Measurements from ENCODE around the gene TCF15. TPM values are rescaled to one million over a fixed set of nuclear protein-coding genes. Genes with fewer than 3 reads are reported as not detected.

Gene TCF15
- total and polyA plus RNA-seq, 2 of the 4 experiments (the other 2 are of a cell fraction), result not detected

DNA sequence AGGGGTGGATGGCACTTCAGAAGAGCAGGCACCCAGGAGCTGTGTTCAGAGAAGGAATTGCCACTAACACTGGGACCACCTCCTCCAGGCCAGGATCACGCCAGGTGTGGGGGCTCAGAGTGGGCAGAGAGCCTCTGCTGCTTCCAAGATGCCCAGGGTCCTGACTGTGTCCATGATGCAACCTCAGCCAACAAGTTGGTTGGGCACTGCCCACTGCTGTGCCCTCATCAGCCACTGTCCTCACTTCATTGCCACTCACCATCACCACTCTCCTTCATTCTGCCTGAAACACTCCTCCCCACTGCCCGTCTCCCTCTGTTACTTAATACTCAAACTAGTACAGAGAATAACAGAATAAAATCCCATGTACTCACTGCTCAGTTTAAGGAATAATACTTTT lies 16.5 kb upstream of the TCF15 start:
- Histone ChIP-seq H3K23ac (ENCODE audit: low read depth, low read length) (no peak overlapping the region), H3K18ac (ENCODE audit: low read depth, low read length) (no peak overlapping the region), H3K14ac (replicated peaks; ENCODE audit: low read depth, low read length) (no peak overlapping the region), H4K5ac (ENCODE audit: low read depth, low read length) (no peak overlapping the region), H4K8ac (ENCODE audit: low read depth in 2 of 2, low read length in 2 of 2) (no peak overlapping the region), H3K36me3 (ENCODE audit: control insufficient read depth, insufficient read depth, low read length) (no peaks in the 10 kb centered on the region), H2BK120ac (ENCODE audit: low read depth, low read length) (no peak overlapping the region), H4K20me1 (ENCODE audit: insufficient read depth, low read length) (no peaks in the 10 kb centered on the region), H2AK5ac (ENCODE audit: low read depth, low read length) (no peak overlapping the region), H2BK15ac (ENCODE audit: low read depth, low read length) (no peak overlapping the region), H2BK5ac (ENCODE audit: low read depth, low read length, poor library complexity, severe bottlenecking) (no peak overlapping the region), H2AK9ac (replicated peaks; ENCODE audit: low read depth, low read length, poor library complexity) (no peak overlapping the region), H3K9ac (ENCODE audit: low read depth, low read length) (no peak overlapping the region), H2BK20ac (ENCODE audit: low read depth, low read length) (no peak overlapping the region), H3K56ac (ENCODE audit: extremely low read depth, insufficient read depth, low read length) (no peak overlapping the region), H3K79me1 (ENCODE audit: low read depth in 1 of 2, low read length in 2 of 2) (no peaks in the 10 kb centered on the region), H3K9me3 (ENCODE audit: control insufficient read depth, insufficient read depth, low read length) (no peaks in the 10 kb centered on the region), H3K4ac (ENCODE audit: low read depth, low read length) (no peak overlapping the region), H4K91ac (ENCODE audit: insufficient read depth, low read depth, low read length) (no peak overlapping the region), H2AFZ (replicated peaks; ENCODE audit: low read length, poor library complexity) (no peak overlapping the region), H3K4me1 (ENCODE audit: control insufficient read depth, insufficient read depth, low read length) (no peaks in the 10 kb centered on the region), H3K4me3 (ENCODE audit: insufficient read depth, low read depth, low read length) (no peak overlapping the region), H3K27ac (ENCODE audit: insufficient read depth, low read length) (no peak overlapping the region), H3K27me3 (ENCODE audit: control insufficient read depth, insufficient read depth, low read length) (peaks cover 32% of the 10 kb centered on the region), H3K9me1 (ENCODE audit: insufficient read depth, low read length) (no peaks in the 10 kb centered on the region), H3K4me2 (ENCODE audit: low read depth, low read length) (no peak overlapping the region)
- CTCF ChIA-PET, result no interaction called here
- BruUV-seq (replicated peaks), result no TSS peak
- in situ Hi-C loops (cut with MboI; ENCODE audit: low sequenced_read_pairs) (no loop called here), intact Hi-C loops (cut with micrococcal nuclease) (no loop called here), dilution Hi-C loops (cut with HindIII; ENCODE audit: low sequenced_read_pairs, unreplicated experiment) (no loop called here)
- POLR2A ChIA-PET (ENCODE audit: unreplicated experiment), result no interaction called here
- TF ChIP-seq RCOR1 (IDR thresholded peaks at IDR 0.05; ENCODE audit: insufficient replicate concordance, low read length) (no peak), NFE2L2 (IDR thresholded peaks at IDR 0.05; ENCODE audit: low read depth, low read length) (no peak), RFX5 (IDR thresholded peaks at IDR 0.05; ENCODE audit: low read depth, low read length) (no peak), FOS (IDR thresholded peaks at IDR 0.05; ENCODE audit: low read depth, low read length) (no peak), MXI1 (IDR thresholded peaks at IDR 0.05; ENCODE audit: borderline replicate concordance, low read depth, low read length) (no peak), ELK1 (IDR thresholded peaks at IDR 0.05; ENCODE audit: borderline replicate concordance, low read depth, low read length) (no peak), SMC3 (IDR thresholded peaks at IDR 0.05; ENCODE audit: low read depth, low read length) (no peak), BHLHE40 (IDR thresholded peaks at IDR 0.05; ENCODE audit: low read depth, low read length) (no peak), CHD1 (IDR thresholded peaks at IDR 0.05; ENCODE audit: low read depth, low read length) (no peak), CEBPB (IDR thresholded peaks at IDR 0.05; ENCODE audit: low read depth, low read length) (no peak), CTCF (conservative IDR thresholded peaks at IDR 0.05; ENCODE audit: low read depth, low read length) (no peak), MAZ (IDR thresholded peaks at IDR 0.05; ENCODE audit: borderline replicate concordance, low read depth, low read length) (no peak), MAFK (IDR thresholded peaks at IDR 0.05; ENCODE audit: low read depth, low read length) (no peak), RAD21 (IDR thresholded peaks at IDR 0.05; ENCODE audit: low read length) (no peak), POLR2A (IDR thresholded peaks at IDR 0.05; ENCODE audit: low read depth, low read length) (no peak), USF2 (IDR thresholded peaks at IDR 0.05; ENCODE audit: low read depth, low read length) (no peak)
- WGBS, 2 experiments (ENCODE audit: extremely low coverage in 2 of 2, insufficient read length in 1 of 2), result 40% methylated on average over 1 of the region's 2 CpGs; no CpG with 5 or more reads in 1 of the 2 experiments
- ATAC-seq (ENCODE audit: low read depth), result no peak
- DNase-seq, result no peak

Measured in IMR-90 (cell line).